HG03558 (cell line): ENCODE results near the gene CORO7.

Source experiments
- ATAC-seq: cut with Tn5 transposase; IDR thresholded peaks from one replicate; pipeline ENCODE4 v1.9.1; 2021; ENCODE audit warnings: moderate number of reproducible peaks; ENCODE audit not compliant: unreplicated experiment; ENCODE audit errors: extremely low read depth

The CORO7 gene

GRCh38 chr16:4315186-4316107 is 100.9 kb downstream of the CORO7 start, which contains the start of gene GLIS2:
Gene GLIS2 (plus strand): TSS chr16:4316067. CDS start chr16:4332281, 16,214 bp downstream.
- ATAC-seq: no peak

- ATAC-seq: no peak
Measured at GRCh38 chr16:4314532-4315185, 101.7 kb downstream of the CORO7 start.

DNA sequence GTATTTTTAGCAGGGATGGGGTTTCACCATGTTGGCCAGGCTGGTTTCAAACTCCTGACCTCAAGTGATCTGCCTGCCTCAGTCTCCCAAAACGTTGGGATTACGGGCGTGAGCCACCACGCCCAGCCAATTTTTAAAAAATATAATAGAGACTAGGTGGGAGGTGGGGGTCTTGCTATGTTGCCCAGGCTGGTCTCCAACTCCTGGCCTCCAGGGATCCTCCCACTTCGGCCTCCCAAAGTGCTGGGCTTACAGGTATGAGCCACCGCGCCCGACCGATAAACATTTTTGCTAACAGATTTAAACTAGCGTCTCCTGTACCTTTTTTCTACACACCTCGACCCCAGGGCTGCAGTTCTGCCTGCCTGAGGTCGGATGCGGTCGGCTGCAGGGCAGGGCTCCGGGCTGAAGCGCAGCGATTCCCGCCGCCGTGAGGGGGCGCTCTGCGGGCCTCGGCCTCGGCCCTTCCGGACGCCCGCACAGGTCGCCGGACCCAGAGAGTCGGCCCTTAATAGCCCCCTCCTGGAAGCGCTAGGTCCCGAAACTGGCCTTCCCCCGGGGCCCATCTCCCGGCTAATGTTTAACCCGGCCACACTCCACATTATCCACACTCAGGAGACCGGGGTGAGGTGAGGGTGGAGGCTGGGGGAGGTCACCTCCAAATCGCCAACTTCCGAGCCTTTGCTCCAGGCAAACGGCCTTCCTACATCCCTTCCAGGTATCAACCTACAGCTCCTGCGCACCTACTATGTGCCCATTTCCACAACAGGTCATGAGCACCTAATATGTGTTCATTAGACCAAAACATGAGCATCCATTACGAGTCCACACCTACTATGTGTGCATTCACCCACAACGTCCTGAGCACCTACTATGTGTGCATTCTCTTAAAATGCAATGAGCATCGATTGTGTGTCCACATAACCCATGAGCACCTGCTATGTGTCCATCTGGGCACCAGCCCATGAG is 102.5 kb downstream of the CORO7 start:
- ATAC-seq: no peak

GRCh38 chr16:4309833-4310266 is 106.5 kb downstream of the CORO7 start:
- no peak for ATAC-seq

DNA sequence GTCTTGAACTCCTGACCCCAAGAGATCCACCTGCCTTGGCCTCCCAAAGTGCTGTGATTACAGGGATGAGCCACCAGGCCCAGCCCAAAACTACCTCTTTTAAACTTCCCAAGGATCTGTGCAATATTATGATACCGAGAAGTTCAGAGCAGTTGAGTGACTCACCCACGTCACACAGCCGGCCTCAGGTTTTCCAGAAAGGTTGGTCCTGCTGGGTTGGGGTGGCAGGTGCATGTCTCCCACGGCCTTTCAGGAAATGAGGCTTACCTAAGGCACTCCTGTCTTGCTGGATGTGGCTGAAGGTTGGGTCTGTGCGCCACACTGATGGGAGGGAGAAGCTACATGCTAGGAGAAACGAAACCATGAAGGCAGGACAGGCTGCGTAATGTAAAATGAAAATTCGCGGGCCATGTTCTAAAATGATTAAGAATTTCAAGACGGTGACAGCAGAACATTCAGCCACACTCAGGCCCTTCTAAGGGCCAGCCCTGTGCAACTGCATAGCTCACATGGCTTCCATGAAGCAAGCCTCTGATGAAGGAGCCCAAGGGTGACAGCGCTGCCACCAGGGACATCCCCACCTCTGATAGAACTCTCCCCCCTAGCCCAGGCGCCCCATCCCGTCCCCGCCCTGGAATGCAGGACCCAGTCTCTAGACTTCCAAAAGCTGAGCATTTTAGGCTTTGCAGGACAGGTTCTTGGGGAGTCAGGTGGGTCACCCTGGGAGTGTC is 107.1 kb downstream of the CORO7 start:
- ATAC-seq: no peak

DNA sequence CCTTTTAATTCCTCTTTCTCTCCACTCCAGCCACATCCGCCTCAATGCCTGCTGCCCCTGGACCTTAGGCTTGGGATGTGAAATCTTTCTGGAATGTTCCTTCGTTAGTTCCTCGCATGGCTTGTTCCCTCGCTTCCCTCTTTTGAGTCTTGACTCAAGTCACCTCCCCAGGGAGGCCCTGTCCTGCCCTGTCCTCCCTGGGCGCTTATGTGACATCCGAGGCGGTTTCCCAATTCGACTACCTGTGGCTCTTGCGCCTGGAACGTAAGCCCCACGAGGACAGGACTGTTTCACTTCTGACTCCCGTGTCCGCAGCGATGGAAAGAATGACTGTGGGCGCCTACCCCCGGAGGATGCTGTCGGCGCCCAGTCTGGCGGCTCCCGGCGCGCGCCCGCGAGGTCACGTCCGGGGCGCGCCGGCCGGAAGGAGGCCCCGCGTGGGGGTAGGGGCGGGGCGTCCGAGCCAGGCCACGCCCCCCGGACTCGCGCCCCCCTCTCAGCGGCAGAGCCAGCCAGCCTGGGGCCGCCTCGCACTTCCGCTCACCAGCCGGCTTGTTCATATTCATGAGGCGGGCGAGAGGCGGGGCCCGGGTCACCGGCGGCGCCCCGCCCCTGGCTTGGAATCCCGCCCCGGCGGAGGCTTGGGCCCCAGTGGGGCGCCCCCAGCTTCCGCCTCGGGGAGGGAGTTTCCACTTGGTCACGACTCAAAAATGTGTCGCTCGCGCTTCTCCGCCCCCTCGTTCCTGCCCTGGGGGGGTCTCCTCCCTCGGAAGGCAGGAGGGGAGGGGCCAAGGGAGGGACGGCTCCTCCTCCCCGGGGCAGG is 109.0 kb downstream of the CORO7 start:
- ATAC-seq: peak; percentile 59

GRCh38 chr16:4306470-4307214 is 109.8 kb downstream of the CORO7 start:
- ATAC-seq: no peak
